ENCODE results near the gene ATP6V0E1.
"Not testable (repeated sequence)": the region's sequence is repeated elsewhere in the genome, so short reads cannot be mapped to it uniquely, and the experiment has no call there.

ATP6V0E1 gene

GRCh38 chr5:173035904-173036707 is 52.5 kb downstream of the ATP6V0E1 start:
- no peak for DNase-seq (ENCODE audit: low read depth)
- TF ChIP-seq CTCF (IDR thresholded peaks at IDR 0.05; ENCODE audit: control insufficient read depth, insufficient read depth, low read depth, low read length, missing control alignments) = no peak
- H3K4me3 ChIP-seq (ENCODE audit: control insufficient read depth, low read depth, low read length) = no peak overlapping the region

- TF ChIP-seq CTCF (IDR thresholded peaks at IDR 0.05; ENCODE audit: control insufficient read depth, insufficient read depth, low read depth, low read length, missing control alignments) = no peak
- DNase-seq (ENCODE audit: low read depth) = no peak
- no peak overlapping the region for H3K4me3 ChIP-seq (ENCODE audit: control insufficient read depth, low read depth, low read length)
Observed at GRCh38 chr5:173039188-173039587, 55.6 kb downstream of the ATP6V0E1 start.

- H3K4me3 ChIP-seq (ENCODE audit: control insufficient read depth, low read depth, low read length) = no peak overlapping the region
- no peak for TF ChIP-seq CTCF (IDR thresholded peaks at IDR 0.05; ENCODE audit: control insufficient read depth, insufficient read depth, low read depth, low read length, missing control alignments)
- no peak for DNase-seq (ENCODE audit: low read depth)
Observed at GRCh38 chr5:173039964-173040363, 56.4 kb downstream of the ATP6V0E1 start.

- DNase-seq (ENCODE audit: low read depth) = no peak
- no peak for TF ChIP-seq CTCF (IDR thresholded peaks at IDR 0.05; ENCODE audit: control insufficient read depth, insufficient read depth, low read depth, low read length, missing control alignments)
Observed at GRCh38 chr5:173041881-173042762, 58.6 kb downstream of the ATP6V0E1 start.

GRCh38 chr5:173042763-173043107 is 59.2 kb downstream of the ATP6V0E1 start:
- H3K4me3 ChIP-seq (ENCODE audit: control insufficient read depth, low read depth, low read length) = no peak overlapping the region
- no peak for DNase-seq (ENCODE audit: low read depth)
- no peak for TF ChIP-seq CTCF (IDR thresholded peaks at IDR 0.05; ENCODE audit: control insufficient read depth, insufficient read depth, low read depth, low read length, missing control alignments)

More at GRCh38 chr5:173041881-173042762, 58.6 kb downstream of the ATP6V0E1 start:
- no peak overlapping the region for H3K4me3 ChIP-seq (ENCODE audit: control insufficient read depth, low read depth, low read length)

- H3K4me3 ChIP-seq (ENCODE audit: control insufficient read depth, low read depth, low read length) = no peak overlapping the region
- no peak for TF ChIP-seq CTCF (IDR thresholded peaks at IDR 0.05; ENCODE audit: control insufficient read depth, insufficient read depth, low read depth, low read length, missing control alignments)
- DNase-seq (ENCODE audit: low read depth) = no peak
Observed at GRCh38 chr5:173045474-173045873, 61.9 kb downstream of the ATP6V0E1 start.

- DNase-seq (ENCODE audit: low read depth); H3K4me3 ChIP-seq (ENCODE audit: control insufficient read depth, low read depth, low read length): not testable (repeated sequence)
Observed at GRCh38 chr5:173047096-173047837, 63.7 kb downstream of the ATP6V0E1 start.
